ENCODE measurements around the gene EFHD2.
"Not testable (repeated sequence)": the region's sequence is repeated elsewhere in the genome, so short reads cannot be mapped to it uniquely, and the experiment has no call there.

The EFHD2 gene

DNA sequence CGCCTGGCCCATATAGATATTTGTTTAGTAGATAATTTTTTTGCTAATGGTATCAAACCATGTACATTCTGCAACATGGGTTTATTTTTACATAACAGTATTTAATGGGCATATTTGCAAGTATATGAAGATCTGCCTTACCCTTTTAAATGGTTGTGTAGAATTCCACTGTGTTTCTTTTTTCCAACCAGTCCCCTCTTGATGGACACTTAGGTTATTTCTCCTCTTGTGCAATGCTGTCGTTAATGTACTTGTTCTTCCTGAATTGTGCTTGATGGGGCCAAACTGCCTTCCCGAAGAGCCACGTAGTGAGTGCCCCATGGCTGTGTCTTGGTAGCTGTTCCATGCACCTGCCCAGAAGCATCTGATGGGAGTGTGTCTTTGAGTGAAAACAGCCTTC lies 39.4 kb upstream of the EFHD2 start:
- TF ChIP-seq CTCF (IDR thresholded peaks at IDR 0.05; ENCODE audit: low read depth, low read length, missing control alignments): no peak
- no peak for DNase-seq (ENCODE audit: extremely low read depth, low read depth)
- no peak overlapping the region for H3K4me3 ChIP-seq (replicated peaks; ENCODE audit: low read depth, low read length)

DNA sequence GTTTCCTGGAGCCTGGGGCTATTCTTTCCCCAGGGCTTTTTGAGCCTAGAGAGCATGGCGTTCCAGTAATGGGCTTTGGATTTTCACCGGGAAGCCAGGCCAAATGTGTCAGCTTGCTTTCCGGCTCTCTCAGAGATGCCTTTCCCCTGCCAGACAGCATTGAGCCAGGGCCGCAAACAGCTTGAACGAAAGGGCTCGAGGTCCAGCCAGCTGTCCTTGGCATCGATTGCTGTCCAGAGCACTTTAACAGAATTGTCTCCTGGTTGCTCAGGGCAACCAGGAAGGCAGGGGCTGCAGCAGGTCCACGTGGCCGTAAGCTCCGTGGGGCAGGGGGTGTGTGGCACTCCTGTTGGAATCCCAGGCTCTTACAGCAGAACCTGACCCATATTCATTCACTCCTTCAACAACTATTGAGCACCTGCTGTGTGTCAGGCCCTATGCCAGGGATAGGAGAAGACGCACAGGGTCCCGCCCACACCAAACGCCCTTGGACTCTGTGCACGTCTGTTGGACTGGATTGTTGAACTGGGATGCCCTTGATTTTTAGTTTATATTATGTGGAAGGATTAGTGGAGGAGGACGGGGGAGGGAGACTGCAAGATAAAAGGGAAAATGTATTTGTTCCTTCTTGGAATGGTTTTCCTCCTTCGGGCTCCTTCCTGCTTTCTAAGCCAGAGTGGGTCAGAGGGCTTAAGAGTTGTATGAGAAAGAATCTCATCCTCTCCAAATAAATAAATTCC lies 38.7 kb upstream of the EFHD2 start:
- no peak for TF ChIP-seq CTCF (IDR thresholded peaks at IDR 0.05; ENCODE audit: low read depth, low read length, missing control alignments)
- no peak overlapping the region for H3K4me3 ChIP-seq (replicated peaks; ENCODE audit: low read depth, low read length)
- DNase-seq (ENCODE audit: extremely low read depth, low read depth): no peak

GRCh38 chr1:15371610-15372545 lies 37.8 kb upstream of the EFHD2 start:
- DNase-seq (ENCODE audit: extremely low read depth, low read depth): no peak

DNA sequence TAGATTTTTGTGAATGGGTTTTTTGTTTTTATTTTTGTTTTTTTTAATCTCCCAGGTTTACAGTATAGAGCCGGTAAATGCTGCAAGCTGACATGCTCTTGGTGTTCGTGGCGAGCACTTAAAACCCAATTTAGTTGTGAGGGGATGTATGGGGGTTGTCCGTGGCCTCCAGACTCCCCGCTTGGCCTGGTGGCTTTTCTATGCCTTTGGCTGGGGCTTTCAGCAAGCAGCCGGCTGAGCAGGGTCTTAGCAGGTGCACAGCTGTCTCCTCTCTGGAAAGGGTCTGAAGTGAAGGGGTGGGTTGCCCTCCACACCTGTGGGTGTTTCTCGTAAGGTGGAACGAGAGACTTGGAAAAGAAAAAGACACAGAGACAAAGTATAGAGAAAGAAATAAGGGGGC lies 31.0 kb upstream of the EFHD2 start:
- TF ChIP-seq CTCF (IDR thresholded peaks at IDR 0.05; ENCODE audit: low read depth, low read length, missing control alignments): no peak
- H3K4me3 ChIP-seq (replicated peaks; ENCODE audit: low read depth, low read length): no peak overlapping the region
- DNase-seq (ENCODE audit: extremely low read depth, low read depth): no peak

More at GRCh38 chr1:15371610-15372545, 37.8 kb upstream of the EFHD2 start:
- H3K4me3 ChIP-seq (replicated peaks; ENCODE audit: low read depth, low read length): no peak overlapping the region
- no peak for TF ChIP-seq CTCF (IDR thresholded peaks at IDR 0.05; ENCODE audit: low read depth, low read length, missing control alignments)

GRCh38 chr1:15379151-15379550 lies 30.5 kb upstream of the EFHD2 start:
- not testable (repeated sequence) for DNase-seq (ENCODE audit: extremely low read depth, low read depth); H3K4me3 ChIP-seq (replicated peaks; ENCODE audit: low read depth, low read length)

DNA sequence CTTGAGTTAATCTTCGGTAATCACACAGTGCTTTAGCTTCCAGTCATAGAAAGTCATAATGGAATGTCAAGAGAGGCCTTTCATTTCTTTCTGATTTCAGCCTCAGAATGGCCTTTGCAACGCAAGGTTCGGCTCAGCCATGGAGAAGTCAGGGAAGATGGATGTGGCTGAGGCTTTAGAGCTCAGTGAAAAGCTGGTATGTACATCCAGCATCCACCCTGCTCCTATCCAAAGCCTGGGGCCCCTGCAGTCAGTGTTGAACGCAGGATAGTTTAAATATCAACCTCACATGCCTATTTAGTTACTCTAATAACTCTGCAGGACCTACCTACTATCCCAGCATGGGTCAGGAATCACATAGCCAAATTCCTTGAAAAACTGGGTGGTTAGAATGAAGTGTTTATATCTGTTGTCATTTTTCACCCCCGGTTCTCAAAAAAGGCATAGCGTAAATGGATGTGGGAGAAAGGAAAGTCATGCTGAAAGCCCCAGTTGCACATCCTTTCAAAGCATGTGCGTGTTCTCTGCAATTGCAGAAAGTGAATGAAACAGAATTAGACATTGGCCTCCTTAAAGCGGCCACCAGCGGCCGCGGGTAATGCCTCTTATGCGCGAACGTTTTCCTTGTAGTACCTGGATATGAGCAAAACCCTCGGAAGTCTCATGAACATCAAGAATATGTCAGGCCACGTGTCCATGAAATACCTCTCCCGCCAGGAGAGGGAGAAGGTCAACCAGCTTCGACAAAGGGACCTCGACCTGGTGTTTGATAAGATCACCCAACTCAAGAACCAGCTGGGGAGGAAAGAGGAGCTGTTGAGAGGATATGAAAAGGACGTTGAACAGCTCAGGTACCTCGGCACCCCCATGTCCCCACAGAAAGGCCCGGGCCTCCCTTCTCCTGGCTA lies 28.8 kb upstream of the EFHD2 start:
- no peak for TF ChIP-seq CTCF (IDR thresholded peaks at IDR 0.05; ENCODE audit: low read depth, low read length, missing control alignments)
- H3K4me3 ChIP-seq (replicated peaks; ENCODE audit: low read depth, low read length): no peak overlapping the region
- DNase-seq (ENCODE audit: extremely low read depth, low read depth): no peak
